CD4-positive, alpha-beta T cell treated with Interleukin-4 for 1 hour (primary cell): Measurements from ENCODE around the gene PRKCH.

ENCODE experiments used
- DNase-seq, 2 donors: peaks; one replicate each; pipeline ENCODE4 v3.0.0-alpha.2; 2020 to 2022

PRKCH gene

DNA sequence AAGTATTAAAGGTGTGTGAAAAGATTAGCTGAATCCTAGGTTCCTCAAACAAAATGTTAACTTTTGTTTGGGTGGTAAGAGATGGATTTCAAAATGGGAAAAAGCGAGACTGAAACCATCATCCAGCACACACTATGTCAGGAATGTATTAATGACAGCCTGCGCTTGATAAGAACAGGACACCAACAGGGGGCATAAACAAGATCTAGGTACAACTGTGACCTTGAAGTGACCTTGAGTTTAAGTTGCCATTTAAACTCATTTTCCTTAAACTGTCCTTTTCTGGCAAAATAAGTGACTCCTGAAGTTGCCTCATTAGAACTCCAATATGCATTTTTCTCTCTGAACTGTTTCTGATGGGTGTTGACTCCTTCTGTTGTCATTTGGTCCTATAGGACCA lies 17.1 kb downstream of the PRKCH start:
- DNase-seq: peak in 1 of 2 donors; percentile 33

DNA sequence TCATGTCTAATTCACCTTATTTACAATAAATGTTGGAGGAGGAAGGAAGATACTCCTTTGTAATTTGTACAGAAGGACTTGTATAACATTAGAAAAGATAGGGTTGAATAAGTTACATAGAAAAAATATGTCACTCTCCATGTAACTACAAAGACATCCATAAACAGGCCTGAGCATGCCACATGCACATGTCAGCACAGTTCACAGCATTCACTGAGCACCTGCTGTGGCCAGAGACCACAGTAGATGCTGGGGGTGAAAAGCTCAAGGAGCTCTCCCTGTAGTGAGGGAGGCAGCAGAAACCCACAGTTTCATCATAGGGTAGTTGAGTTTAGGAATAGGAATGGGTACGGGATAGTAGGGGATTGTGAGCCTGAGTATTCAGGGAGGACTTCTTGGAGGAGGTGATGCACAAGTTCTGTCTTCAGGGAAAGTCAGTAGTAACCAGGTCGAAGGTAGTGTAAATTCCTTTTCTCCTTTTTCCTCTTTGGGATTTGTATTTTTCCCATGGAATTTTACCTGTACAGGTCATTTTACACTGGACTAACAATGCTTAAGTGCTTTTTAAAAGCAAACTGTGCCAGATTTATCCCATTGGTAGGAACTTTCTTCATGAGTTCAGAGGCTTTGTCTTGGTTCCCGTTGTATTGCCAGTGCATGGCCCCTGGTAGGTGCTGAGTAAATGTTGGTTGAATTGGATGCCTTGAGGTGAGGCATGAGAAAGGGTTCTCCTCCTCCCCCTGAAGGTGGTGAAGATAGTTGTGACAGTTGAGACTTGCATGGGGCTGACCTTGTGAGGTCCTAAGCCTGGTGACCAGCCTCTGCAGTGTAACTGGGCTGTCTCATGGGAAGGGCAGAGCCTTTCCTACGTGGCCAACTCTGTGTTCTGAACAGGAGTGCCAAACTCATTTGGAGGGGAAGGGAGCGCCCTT lies 20.2 kb downstream of the PRKCH start:
- peak in 1 of 2 donors; percentile 50 for DNase-seq

DNA sequence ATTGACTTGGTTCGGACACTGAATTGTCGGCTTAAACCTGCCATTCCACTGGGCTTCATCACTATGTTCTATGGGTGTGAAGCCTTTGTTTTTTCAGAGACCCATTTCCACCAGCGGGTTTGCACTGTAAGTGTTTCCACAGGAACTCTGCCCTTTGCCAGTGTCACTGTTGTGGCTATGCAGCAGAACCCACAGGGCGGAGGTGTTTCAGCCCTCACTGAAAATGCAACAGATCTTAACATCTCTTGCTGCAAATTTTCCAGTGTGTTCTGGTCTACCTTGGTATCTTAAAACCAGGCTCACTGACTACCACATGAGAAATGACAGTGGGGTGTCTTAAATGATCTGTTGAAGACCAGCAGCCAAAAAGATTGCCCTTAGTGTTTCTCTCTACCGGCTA lies 21.1 kb downstream of the PRKCH start:
- DNase-seq: peak; percentile 84 to 89

DNA sequence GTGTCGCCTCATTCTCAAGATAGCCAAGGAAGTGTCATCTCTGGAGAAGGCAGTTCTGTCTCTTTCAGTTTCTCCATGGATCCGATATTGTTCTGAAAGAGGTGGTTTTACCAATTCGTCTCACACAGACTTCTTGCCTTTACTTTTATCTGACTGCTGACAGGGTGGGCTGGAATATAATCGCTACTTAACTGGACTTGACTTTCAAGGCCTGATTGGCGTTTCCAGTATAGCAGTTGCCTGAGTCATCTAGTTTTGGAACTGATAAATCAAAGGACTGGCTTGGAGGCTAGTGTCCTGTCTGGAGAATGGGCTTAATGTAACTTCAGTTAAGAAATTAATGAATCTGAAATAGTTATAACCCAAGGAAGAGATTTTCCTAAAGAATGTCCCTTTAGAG lies 21.6 kb downstream of the PRKCH start:
- no peak for DNase-seq

DNA sequence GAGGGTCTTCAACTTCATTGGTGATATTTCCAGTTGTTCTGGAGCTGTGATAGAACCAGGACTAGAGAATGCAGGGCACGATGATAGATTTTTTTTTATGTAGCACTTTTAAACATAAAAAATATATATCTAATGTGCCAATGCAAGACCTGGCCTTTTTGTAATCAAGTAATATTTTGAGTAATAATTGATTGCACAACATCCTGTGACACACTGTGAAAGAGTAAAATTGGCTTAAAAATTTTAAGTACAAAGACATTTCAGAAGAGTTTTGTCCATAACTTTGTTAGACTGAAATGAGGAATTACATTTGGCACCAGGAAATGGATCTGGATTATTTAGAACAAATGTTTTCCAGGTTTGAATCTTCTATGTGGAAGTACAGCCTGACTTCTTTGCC lies 22.1 kb downstream of the PRKCH start:
- no peak for DNase-seq

DNA sequence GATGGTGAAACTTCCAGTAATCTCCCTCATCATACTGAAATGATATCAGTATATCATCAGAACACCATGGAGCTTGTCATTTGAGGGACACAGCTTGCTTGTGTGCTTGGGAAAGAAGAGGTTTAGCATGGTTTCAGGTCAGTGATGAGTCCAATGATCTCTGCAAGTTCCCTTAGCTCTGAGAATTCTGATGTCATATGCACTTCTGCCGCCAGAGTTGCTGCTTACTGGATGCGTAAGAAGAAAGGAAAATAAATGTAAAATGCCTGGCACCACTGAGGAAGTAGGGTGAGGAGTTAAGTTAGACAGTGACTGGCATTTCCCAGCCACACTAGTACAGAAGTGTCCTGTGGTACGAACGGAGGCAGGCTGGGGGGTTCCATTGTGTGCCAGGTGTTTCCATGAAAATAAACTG lies 22.6 kb downstream of the PRKCH start:
- DNase-seq: peak; percentile 51 to 67

DNA sequence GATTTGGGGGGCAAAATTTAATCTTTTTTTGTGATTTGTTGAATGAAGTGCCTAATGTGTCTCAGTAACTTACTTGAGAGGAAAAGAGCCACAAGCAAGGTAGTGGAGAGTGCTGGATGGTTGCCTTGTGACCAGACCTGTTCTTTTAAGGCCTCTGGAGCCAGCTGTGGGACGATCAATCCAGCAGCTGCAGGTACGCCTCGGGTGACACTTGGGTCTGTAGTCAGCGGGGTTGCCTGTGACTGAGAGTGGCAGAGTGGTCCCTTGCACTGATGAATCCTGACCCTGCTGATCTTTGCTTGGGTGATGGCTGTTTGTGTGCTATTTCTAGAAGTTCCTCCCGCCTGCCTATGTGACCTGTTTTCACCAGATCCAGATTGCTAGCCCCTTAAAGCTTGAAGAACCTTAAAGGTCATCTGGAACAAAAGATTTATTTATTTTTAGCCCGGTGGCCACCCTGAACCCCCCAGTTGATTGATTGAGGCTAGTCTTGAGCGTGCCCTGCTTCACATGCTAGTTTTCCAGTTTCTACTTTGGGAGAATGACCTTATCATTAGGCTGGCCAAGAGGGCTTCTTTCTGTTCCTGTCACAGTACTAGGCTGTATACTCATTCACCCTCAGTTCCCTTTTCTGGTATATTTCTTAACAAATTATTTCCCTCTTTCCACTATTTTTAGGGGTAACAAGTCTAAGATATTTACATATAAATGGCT lies 23.2 kb downstream of the PRKCH start:
- DNase-seq: no peak

DNA sequence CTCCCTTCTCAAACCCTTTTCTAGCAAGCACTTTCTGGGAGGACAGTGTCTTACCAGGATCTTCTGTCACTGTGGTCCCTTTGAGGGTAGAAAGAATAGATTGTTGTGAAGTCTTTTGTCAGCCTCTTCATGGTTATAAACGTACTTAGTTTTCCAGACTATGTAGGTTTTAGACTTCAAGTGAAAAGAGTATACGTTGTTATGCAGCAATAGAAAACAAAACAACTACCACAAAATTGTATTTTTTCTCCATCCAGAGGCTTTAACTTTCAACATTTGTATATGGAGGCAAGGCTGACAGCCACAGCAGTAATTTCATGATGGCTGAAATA lies 23.7 kb downstream of the PRKCH start:
- peak in 1 of 2 donors; percentile 56 for DNase-seq

DNA sequence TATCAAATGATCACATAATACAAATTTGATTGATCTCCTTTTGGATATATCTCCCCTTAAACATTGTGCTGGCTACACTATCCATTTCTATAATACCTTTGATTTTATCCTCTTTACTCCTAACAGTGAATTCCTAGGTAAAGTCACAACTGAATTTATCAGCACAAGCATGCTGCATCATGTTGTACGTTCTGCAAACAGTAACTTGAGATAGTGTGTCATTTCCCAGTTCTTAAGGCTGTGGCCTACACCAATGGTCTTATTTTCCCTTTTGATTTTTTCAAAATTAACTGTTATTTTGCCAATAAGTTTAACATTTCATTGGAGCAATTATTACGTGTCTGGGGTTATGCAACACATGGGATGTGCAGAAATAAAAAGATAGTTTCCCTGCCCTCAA lies 24.8 kb downstream of the PRKCH start:
- DNase-seq: no peak

DNA sequence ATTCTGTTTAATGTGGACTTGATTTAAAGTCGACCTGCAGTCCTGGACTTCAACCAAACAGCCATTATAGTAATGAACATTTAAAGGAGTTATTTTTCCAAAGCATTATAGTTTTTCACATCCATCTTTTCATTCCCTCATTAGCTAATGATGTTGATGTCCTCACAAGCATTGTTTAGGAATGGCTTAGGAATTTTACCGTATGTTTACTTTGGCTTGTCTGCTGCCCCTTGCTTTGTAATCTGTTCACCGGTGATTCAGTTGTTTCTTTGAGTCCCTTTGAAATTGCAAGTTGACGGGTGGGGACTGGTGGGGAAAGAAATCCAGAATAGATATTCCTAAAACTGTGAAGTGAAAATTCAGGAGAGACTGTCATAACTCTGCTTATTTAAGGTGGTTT lies 25.4 kb downstream of the PRKCH start:
- no peak for DNase-seq

DNA sequence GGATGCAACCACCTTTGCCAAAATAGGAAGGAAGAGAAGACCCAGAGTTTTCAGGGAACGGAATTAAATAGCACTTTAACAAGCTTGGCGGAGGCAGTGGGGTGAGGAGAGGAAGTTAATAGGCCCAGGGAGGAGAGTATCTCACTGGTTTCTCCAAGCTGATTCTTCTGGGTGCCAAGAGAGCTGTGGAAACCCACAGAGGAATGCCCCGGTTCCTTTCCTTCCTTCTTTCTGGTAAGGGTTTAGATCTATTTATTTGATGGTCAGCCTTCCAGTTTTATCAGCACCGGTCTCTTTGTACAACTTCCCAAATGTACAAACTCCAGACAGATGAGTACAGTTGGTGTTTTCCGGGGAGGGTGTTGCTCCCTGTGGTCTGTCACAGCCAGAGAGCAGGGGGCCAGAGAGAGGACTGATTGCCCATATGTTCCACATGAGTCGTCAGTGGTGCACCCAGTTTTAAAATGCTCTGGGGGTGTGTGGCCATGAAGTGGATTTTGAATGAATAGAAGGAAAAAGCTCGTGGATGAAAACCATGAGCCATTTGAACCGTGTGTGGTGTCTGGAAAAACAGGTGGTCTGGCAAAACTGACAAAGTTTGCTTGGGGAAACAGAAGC lies 26.6 kb downstream of the PRKCH start:
- peak in 1 of 2 donors; percentile 36 for DNase-seq

DNA sequence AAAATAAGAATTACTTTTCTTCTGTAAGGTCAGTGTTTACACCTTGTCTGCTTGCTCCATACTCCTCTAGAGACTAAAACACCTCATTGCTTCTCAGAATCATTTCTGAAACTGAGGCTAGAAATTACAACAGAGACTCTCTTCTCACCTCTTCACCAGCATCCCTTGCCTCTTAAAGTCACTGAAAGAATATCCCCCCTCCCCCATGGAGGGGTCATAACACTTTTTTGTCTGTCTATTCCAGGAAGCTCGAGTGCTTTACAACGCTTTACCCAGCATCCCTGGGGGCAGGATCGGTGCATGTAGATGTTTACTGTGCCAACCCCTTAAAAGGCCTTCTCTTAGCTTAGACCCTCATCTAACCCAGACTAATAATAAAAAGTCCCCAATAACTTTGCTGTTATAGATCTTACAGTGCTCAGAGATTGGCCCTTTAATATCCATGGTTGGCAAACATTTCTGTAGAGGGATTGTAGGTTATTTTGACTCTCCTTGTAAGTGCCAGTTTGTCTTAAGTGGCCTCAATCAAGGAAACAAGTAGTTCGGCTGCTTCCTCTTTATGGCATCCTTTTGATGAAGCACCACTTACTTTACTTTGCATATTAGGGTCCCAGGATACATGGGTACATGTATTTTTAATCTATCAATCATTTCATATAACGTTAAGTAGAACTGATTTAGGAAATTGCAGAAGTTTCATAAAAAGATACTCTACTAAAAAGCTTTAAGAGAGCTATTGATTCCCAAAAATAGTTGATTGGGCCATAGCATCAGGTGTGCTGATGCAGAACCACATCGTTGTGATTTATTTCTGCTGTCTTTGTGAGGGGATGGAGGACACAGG lies 29.3 kb downstream of the PRKCH start:
- DNase-seq: peak in 1 of 2 donors; percentile 53

DNA sequence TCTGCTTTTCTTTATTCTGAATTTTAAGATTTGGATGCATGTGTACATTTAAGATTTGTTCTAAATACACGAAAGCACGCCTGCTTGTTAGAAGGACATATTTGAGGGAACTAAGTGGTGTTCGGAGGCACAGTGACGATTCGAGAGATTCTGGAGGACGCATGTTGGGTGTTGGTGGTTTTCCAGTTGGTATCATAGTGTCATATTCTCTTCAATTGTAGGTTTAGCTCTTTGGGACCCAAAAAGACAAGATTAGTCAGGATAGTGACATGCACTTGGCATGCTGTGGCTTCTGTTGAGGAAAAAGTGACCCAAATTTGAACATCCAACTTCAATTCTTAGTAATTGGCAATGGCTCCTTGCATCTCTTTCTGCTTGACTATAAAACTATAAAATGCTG lies 30.1 kb downstream of the PRKCH start:
- DNase-seq: no peak

DNA sequence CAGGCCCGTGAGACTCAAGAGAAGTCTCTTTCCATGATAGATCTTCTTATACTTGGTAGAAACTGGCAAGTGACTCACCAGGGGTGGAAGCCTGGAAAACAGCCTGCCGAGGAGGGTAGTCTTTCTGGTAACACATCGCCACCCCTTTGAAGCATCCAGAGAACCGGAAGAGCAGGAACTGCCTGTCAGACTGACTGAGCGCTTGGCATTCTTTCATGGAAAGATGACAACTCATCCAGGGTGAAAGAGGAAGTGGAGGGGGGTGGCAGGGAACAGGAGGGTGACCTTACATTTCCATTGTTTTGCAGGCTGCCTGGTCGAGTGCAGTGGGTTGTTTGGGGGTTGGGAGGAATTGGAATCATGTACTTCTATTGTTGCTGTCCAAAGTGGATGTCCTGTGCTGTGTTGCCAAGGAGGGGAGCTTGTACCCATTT lies 34.5 kb downstream of the PRKCH start:
- DNase-seq: peak; percentile 42 to 50

DNA sequence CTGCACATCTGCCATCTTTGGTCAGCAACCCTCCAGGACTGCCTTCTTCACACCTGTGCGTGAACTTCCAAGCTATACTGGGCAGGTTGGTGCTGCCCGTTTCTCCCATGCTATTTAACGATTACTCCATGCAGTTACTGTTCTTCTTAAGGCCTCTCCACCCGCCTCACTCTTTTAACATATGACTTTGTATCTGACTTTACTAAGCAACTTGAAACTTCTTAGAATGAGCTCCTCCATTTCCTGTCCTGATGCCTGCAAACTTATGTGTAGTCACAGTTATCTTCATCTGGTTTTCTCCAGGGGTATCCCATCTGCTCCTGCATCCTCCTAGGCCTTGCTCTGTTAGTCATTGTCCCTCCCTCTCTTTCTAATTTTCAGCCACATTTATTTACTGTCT lies 35.7 kb downstream of the PRKCH start:
- no peak for DNase-seq

DNA sequence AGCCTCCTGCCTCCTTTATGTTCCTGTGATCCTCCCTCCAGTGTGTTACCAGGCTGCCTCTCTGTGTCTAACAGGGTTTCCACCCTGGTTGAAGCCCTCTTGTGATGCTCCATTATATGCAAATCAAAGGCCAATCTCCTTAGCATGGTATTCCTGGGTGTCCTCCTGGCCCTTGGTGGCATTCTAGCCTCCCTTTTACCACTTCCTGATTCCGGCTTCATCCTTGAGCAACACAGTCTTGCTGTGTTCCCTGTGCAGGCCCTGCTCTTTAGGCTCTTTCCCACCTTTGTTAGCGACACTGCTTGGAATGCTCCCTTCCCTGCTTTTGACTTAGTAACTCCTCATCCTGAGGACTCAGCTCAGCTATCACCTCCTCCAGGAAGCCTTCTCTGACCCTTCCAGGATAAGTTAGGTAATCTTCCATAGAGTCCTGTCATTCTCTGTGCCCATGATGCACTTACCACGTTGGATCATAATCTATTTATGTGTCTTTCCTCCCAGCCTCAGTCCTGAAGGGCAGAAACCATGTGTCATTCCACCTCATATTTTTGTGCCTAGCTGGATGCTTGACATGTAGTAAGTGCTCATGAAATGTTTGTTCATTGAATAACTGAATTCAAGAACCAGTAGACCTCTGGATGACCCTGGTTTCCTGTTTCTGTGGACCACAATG lies 37.3 kb downstream of the PRKCH start:
- DNase-seq: no peak

DNA sequence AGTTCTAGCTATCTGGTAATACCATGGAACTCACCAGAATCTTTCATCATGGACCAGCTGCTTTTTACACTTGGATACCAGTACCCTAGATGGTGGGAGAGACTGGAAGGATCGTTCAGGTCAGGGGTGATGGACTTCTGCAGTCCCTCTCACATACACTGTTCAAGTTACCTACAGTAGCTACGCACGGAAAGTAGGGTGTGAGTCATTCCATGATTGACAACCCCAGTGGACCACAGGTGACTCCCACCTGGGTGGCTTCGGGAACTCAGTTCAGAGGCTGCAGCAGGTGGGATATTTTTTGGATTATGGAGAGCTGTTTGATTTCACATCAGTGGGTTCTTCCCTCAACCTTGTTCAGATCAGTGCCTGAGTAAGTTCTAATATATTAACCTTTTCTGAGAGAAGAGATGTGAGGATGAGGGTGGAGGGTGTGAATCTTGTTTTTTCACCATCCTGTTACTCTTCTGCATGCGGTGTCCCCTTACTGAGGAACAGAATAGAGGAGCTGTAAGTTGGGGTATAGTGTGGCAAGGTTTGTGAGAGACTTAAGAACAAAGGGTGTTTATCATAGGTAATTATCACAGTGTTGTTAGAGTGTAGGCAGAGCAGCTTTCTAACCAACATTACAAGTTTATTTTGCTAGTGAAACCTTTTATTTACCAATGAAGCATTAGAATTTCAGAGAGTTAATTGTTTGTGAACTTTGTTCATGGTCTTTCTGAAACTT lies 39.6 kb downstream of the PRKCH start:
- DNase-seq: no peak

DNA sequence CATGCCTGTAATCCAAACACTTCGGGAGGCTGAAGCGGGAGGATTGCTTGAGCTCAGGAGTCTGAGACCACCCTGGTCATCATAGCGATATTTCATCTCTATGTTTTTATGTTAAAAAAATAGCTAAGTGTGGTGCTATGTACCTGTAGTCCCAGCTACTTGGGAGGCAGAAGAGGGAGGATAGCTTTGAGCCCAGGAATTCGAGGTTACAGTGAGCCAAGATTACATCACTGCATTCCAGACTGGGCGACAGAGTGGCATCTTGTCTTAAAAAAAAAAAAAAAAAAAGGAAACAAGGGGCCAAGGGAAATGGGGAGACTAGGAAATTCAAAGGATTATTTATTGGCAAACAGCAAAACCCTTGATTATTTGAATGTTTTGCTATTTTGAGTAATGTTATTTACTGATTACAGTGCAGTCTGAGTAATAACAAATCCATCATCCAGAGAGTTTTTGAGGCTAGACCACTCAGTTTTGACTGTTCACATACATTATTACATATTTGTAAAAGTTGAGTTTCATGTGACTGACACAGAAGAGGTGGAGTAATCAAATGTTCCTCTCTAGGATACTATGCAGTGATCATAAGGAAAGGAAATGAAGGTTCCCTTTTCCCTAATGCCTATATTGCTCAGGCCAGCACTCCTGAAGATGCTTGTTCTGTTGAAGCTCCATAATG lies 40.8 kb downstream of the PRKCH start:
- DNase-seq: no peak

DNA sequence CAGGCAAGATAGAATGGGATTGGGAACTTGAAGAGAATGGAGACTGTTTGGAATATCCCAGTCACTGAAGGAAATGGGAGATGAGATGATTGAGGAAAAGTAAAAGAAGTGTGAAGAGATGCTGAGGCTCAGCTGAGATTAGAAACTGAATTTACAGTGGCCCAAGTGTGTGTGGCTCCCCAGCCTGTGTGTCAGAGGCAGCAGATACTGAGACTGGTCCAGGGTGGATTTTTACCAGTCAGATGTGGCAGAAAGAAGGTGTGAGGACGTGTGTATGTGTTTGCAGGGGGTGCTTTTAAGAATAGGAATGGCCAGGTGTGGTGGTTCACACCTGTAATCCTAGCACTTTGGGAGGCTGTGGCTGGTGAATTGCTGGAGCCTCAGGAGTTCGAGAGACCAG lies 42.9 kb downstream of the PRKCH start:
- DNase-seq: no peak

DNA sequence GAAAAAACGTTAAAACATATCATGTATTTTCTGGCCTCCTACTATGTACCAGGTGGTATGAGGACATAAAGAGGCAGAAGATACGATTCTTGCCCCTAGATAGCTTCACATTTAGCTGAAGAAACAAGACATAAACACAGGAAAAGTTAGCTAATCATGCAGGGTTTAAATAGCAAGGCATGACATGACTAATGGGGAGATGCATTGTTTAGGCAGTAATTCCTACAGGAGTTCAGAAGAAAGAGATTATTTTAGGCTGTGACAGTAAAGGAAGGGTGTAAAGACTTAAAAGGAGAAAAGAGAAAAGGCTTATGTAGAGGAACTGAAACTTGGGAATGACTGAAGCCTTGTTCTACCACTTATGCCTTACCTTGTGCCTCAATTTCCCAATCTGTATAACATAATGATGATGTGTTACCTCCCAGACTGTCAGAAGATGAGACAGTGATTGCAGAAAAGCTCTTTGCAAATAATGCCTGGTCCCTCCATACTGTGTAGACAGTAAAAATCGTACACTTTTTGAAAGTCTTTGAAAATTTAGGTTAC lies 44.4 kb downstream of the PRKCH start:
- DNase-seq: no peak
